GM21723 (cell line): ENCODE measurements around the gene EVA1C.
"Not testable (repeated sequence)": the region's sequence is repeated elsewhere in the genome, so short reads cannot be mapped to it uniquely, and the experiment has no call there.

Experiments used
- ATAC-seq: cut with Tn5 transposase; IDR thresholded peaks from one replicate; pipeline ENCODE4 v1.9.1; 2021; ENCODE audit warnings: mild to moderate bottlenecking, moderate library complexity; ENCODE audit not compliant: unreplicated experiment

Gene EVA1C

GRCh38 chr21:32521736-32522355 is 109.3 kb downstream of the EVA1C start:
- no peak for ATAC-seq

- no peak for ATAC-seq
These were observed 111.0 kb downstream of the EVA1C start for GRCh38 chr21:32523463-32523862.

- no peak for ATAC-seq
These were observed 111.6 kb downstream of the EVA1C start for GRCh38 chr21:32523988-32524719.

- no peak for ATAC-seq
These were observed 112.8 kb downstream of the EVA1C start for GRCh38 chr21:32525282-32525681.

GRCh38 chr21:32529679-32530078 is 117.2 kb downstream of the EVA1C start:
- ATAC-seq, result no peak

- not testable (repeated sequence) for ATAC-seq
These were observed 118.3 kb downstream of the EVA1C start for GRCh38 chr21:32530809-32531208.

GRCh38 chr21:32531561-32531960 is 119.1 kb downstream of the EVA1C start:
- not testable (repeated sequence) for ATAC-seq

GRCh38 chr21:32532636-32533035 is 120.1 kb downstream of the EVA1C start:
- ATAC-seq, result no peak

GRCh38 chr21:32533053-32533452 is 120.5 kb downstream of the EVA1C start:
- no peak for ATAC-seq

- ATAC-seq, result no peak
These were observed 121.1 kb downstream of the EVA1C start for GRCh38 chr21:32533611-32534010.

GRCh38 chr21:32534113-32534512 is 121.6 kb downstream of the EVA1C start:
- ATAC-seq, result no peak

GRCh38 chr21:32535612-32536011 is 123.1 kb downstream of the EVA1C start:
- no peak for ATAC-seq

- ATAC-seq, result no peak
These were observed 125.0 kb downstream of the EVA1C start for GRCh38 chr21:32537569-32537881.

GRCh38 chr21:32538147-32538792 is 125.8 kb downstream of the EVA1C start:
- no peak for ATAC-seq

GRCh38 chr21:32539378-32539777 is 126.9 kb downstream of the EVA1C start:
- no peak for ATAC-seq

GRCh38 chr21:32543056-32543455 is 130.6 kb downstream of the EVA1C start:
- not testable (repeated sequence) for ATAC-seq

GRCh38 chr21:32543975-32544374 is 131.5 kb downstream of the EVA1C start:
- ATAC-seq, result no peak

GRCh38 chr21:32544697-32545096 is 132.2 kb downstream of the EVA1C start:
- no peak for ATAC-seq

- ATAC-seq, result no peak
These were observed 133.5 kb downstream of the EVA1C start for GRCh38 chr21:32545948-32546441.

- ATAC-seq, result no peak
These were observed 134.5 kb downstream of the EVA1C start for GRCh38 chr21:32547018-32547417.

- ATAC-seq, result no peak
These were observed 136.5 kb downstream of the EVA1C start for GRCh38 chr21:32548978-32549377.

GRCh38 chr21:32549440-32549839 is 136.9 kb downstream of the EVA1C start:
- no peak for ATAC-seq
